C4-2B (cell line): ENCODE measurements around the gene ATP6V0E1.

ENCODE experiments used
- ZFX ChIP-seq: fragments of 450-650 bp; IDR thresholded peaks from 2 replicates; pipeline ENCODE4 v1.6.1; 2017
- TF ChIP-seq, protein P1 (sequence below): fragments of 450-650 bp; conservative IDR thresholded peaks from 2 replicates; pipeline ENCODE4 v1.5.1; 2017; ENCODE audit warnings: mild to moderate bottlenecking

DNA sequence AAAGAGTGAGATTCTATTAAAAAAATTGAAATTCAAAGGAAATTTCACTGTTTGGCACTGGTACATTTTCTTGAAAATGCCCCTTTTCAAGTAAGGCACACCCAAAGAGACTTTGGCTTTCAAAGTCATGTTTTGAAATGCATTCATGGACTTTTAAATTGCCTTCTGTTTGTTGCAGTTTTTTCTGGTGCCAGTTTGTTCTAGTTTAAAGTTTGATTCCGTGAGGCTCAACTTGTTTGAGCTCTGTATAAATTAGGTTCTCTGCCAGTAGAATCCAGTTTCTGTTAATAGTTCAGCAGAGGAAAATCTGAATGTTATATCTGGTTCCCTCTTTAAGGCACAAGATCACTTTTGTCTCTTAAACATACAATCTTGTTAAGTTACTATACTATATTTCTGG is 16.4 kb downstream of the ATP6V0E1 start:
- TF ChIP-seq, protein P1, sequence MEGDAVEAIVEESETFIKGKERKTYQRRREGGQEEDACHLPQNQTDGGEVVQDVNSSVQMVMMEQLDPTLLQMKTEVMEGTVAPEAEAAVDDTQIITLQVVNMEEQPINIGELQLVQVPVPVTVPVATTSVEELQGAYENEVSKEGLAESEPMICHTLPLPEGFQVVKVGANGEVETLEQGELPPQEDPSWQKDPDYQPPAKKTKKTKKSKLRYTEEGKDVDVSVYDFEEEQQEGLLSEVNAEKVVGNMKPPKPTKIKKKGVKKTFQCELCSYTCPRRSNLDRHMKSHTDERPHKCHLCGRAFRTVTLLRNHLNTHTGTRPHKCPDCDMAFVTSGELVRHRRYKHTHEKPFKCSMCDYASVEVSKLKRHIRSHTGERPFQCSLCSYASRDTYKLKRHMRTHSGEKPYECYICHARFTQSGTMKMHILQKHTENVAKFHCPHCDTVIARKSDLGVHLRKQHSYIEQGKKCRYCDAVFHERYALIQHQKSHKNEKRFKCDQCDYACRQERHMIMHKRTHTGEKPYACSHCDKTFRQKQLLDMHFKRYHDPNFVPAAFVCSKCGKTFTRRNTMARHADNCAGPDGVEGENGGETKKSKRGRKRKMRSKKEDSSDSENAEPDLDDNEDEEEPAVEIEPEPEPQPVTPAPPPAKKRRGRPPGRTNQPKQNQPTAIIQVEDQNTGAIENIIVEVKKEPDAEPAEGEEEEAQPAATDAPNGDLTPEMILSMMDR = no peak
- no peak for TF ChIP-seq ZFX
